HG03354 (cell line): ENCODE measurements around the gene CERS6.

Experiments used
- ATAC-seq: cut with Tn5 transposase; IDR thresholded peaks from one replicate; pipeline ENCODE4 v1.9.1; 2021; ENCODE audit warnings: mild to moderate bottlenecking; ENCODE audit not compliant: unreplicated experiment, poor library complexity, severe bottlenecking

The CERS6 gene

GRCh38 chr2:168706806-168707205 lies 250.7 kb downstream of the CERS6 start:
- no peak for ATAC-seq

- ATAC-seq = no peak
These were observed 252.0 kb downstream of the CERS6 start for GRCh38 chr2:168708080-168708479.

GRCh38 chr2:168710754-168711467 lies 254.8 kb downstream of the CERS6 start:
- ATAC-seq = no peak

GRCh38 chr2:168712053-168712452 lies 256.0 kb downstream of the CERS6 start:
- ATAC-seq = peak; percentile 99

GRCh38 chr2:168713325-168713724 lies 257.3 kb downstream of the CERS6 start:
- ATAC-seq = no peak

- no peak for ATAC-seq
These were observed 259.8 kb downstream of the CERS6 start for GRCh38 chr2:168715849-168716248.

- ATAC-seq = no peak
These were observed 260.8 kb downstream of the CERS6 start for GRCh38 chr2:168716839-168717238.

- no peak for ATAC-seq
These were observed 261.9 kb downstream of the CERS6 start for GRCh38 chr2:168717790-168718502.

- no peak for ATAC-seq
These were observed 262.6 kb downstream of the CERS6 start for GRCh38 chr2:168718622-168719021.

- ATAC-seq = no peak
These were observed 263.4 kb downstream of the CERS6 start for GRCh38 chr2:168719446-168719845.

GRCh38 chr2:168722592-168722991 lies 266.5 kb downstream of the CERS6 start:
- ATAC-seq = no peak

GRCh38 chr2:168723275-168723899 lies 267.3 kb downstream of the CERS6 start:
- ATAC-seq = no peak

- ATAC-seq = peak; percentile 41
These were observed 270.3 kb downstream of the CERS6 start for GRCh38 chr2:168726375-168726774.

- no peak for ATAC-seq
These were observed 271.9 kb downstream of the CERS6 start for GRCh38 chr2:168727904-168728470.

GRCh38 chr2:168729455-168729854 lies 273.4 kb downstream of the CERS6 start:
- ATAC-seq = no peak

- no peak for ATAC-seq
These were observed 274.3 kb downstream of the CERS6 start for GRCh38 chr2:168730344-168730743.

- no peak for ATAC-seq
These were observed 274.9 kb downstream of the CERS6 start for GRCh38 chr2:168731002-168731401.

GRCh38 chr2:168731616-168732015 lies 275.5 kb downstream of the CERS6 start:
- no peak for ATAC-seq

GRCh38 chr2:168732100-168732499 lies 276.0 kb downstream of the CERS6 start:
- no peak for ATAC-seq

GRCh38 chr2:168732506-168732905 lies 276.4 kb downstream of the CERS6 start:
- ATAC-seq = no peak
